Measurements from ENCODE around the gene TMEM203. TPM values are rescaled to one million over a fixed set of nuclear protein-coding genes. Genes with fewer than 3 reads are reported as not detected.
A peak's percentile ranks its signal among the peaks of the same experiment; 100 is the strongest.

TMEM203 gene, protein sequence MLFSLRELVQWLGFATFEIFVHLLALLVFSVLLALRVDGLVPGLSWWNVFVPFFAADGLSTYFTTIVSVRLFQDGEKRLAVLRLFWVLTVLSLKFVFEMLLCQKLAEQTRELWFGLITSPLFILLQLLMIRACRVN
- total RNA-seq, result 10 to 100 TPM; 34.6 to 36.6 TPM

DNA sequence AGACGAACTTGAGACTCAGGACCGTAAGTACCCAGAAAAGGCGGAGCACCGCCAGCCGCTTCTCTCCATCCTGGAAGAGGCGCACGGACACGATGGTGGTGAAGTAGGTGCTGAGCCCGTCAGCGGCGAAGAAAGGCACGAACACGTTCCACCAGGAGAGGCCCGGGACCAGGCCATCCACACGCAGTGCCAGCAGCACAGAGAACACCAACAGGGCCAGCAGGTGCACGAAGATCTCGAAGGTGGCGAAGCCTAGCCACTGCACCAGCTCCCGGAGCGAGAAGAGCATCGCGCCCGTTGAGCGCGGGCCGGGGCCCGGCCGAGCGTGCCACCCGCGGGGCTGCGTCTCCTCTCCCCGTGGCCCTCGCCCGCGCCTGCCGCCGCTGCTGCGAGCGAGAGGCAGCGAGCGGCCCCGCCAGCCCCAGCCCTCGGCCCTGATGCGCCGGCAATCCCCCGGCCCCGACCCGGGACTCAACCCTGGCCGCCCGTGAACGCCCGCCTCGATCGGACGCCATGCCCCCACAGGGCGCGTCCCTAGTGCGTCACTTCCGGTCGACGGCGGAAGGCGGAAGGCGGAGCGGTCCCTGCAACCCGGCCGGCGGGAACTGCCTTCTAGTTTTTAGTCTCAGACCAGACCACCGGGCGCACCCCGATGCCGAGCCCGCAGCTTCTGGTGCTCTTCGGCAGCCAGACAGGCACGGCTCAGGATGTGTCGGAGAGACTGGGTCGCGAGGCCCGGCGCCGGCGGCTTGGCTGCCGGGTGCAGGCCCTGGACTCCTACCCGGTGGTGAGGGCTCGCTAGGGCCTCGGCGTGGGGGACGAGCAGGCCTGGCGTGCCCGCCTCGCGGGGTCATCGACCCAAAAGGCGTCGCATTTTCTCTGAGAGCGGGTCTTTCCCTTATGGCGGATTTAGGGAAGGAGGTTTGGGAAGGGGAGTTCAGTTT lies at the start of gene TMEM203, which contains the start of gene NDOR1:
TMEM203 (minus strand) TSS at position 523 of the 944 bp plus-strand sequence; CDS start at position 289, 234 bp downstream.
NDOR1 (plus strand) TSS at position 575 of the 944 bp plus-strand sequence; CDS start at position 653, 78 bp downstream.
- Mint-ChIP-seq H3K27me3 (ENCODE audit: low read depth) (no peaks in the 10 kb centered on the region), H3K4me3 (peak within 1 kb of the TSS; percentile 94)
- DNase-seq, result peak; percentile 96

DNA sequence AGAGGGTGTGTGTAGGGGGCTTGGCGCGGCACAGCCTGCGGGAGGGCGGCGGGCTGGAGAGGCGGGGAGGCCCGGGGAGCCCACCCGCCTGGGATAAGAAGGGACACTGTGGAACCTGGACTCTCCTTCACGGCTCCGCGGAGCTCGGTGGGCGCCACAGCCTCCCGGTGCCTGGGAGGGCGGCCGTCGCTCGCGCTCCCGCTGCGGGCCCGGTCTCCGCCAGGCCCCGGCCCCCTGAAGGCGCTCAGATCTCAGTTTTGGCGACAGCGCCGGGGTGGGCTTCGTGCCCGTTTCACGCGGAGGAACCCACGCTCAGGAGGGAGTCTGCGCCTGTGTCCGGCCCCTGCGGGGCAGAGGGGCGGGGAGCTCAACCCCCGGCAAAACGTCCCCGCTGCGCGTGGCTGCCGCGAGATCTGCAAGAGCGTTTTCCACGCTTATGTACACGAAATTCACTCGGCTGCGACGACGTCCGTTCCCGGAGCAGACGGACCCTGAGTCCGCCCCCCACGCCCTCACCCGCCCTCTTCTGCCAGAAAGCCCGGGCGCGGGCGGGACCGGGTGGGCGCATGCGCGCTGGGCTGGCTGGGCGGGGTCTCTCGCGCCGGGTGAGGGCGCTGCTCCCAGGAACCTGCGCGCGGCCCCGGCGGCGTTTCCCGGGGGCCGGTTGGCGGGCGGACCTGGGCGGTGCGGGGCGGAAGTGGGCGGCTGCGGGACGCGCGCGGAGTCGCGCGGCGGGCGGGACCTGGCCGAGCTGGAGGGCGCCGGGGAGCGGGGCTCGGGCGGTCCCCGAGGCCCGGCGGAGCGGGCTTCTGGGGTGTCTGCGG lies 49.4 kb upstream of the TMEM203 start, which contains the start of gene NELFB:
NELFB (plus strand) TSS at position 704 of the 824 bp plus-strand sequence.
- Mint-ChIP-seq H3K4me1 (ENCODE audit: low read depth) (peaks cover 20% of the 10 kb centered on the region), H3K27ac (peak within 1 kb of the TSS; percentile 87), H3K9me3 (ENCODE audit: insufficient read depth) (no peaks in the 10 kb centered on the region), H3K36me3 (ENCODE audit: low read depth) (peaks cover 17% of the 10 kb centered on the region), H3K4me3 (peak within 1 kb of the TSS; percentile 91), H3K27me3 (ENCODE audit: low read depth) (no peaks in the 10 kb centered on the region)
- ChIA-PET POLR2A (interaction anchor here (0.6 to 5.5 kb wide), 8 partner anchors 10 to 168 kb away, joined by 3 to 87 read pairs (median 4); partner anchors contain the start of genes MAN1B1, TPRN and TUBB4B), CTCF (interaction anchor here (0.9 to 4.4 kb wide), 4 partner anchors 9 to 226 kb away, joined by 3 to 32 read pairs (median 10); partner anchors contain the start of gene TUBB4B)
- DNase-seq (peak; percentile 95), ATAC-seq (peak; percentile 91)

More for the DNA sequence above, at the start of gene TMEM203, which contains the start of gene NDOR1:
- no peaks in the 10 kb centered on the region for H3K9me3 Mint-ChIP-seq (ENCODE audit: insufficient read depth)
- H3K36me3 Mint-ChIP-seq (ENCODE audit: low read depth), result peaks cover 33% of the 10 kb centered on the region
- CTCF ChIA-PET, result interaction anchor here (0.9 to 1.8 kb wide), 7 partner anchors 17 to 303 kb away, joined by 3 to 7 read pairs (median 4); partner anchors contain the start of gene SSNA1
- POLR2A ChIA-PET, result interaction anchor here (0.7 to 2.6 kb wide), 10 partner anchors 10 to 110 kb away, joined by 4 to 12 read pairs (median 4); partner anchors contain the start of genes RNF208 and SSNA1
- peak; percentile 57 for ATAC-seq
- H3K27ac Mint-ChIP-seq, result peak within 1 kb of the TSS; percentile 97
- peaks cover 51% of the 10 kb centered on the region for H3K4me1 Mint-ChIP-seq (ENCODE audit: low read depth)

DNA sequence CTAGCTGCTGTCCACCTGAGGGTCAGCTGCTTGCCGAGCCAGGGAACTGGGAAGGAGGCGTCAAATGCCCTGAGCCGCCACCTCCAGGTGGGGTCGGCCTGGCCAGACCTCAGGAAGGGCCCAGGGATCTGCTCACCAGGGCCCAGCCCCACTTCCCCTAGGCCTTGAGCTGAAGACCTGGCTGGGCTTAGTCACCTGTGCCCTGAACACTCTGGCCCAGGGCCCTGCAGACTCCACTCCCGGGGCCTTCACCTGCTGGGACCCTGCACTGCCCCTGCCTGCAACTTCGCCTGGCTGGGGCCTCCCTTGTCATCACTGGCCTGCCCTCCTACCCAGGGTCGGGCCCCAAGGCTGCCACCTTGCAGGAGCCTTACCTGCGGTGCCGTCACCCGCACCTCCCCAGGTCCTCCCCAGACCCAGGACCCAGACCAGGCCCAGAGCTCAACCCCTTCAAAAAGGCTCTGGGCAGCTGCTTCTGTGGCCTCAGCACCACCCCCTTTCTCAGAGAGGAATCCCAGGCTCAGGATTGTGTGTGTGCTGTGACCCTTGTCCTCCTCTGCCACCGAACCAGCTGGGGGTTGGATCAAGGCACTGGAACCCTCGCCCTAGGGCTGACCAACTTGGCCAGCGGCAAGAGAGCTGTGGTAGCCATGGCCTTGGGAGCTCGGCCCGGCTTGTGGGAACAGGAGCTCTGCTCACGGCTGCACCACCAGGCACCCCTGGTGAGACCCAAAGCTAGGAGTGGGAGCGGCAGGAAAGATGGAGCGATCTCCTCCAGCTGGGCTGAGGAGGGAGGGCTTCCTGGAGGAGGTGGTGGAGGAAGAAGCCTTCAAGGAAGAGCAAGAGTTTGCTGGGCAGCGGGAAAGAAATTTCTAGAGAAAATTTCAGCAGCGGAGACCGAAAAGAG lies 48.5 kb upstream of the TMEM203 start:
- DNase-seq (no peak), ATAC-seq (no peak)
- Mint-ChIP-seq H3K27ac (peak overlapping the region; percentile 78), H3K4me1 (ENCODE audit: low read depth) (peaks cover 20% of the 10 kb centered on the region), H3K27me3 (ENCODE audit: low read depth) (no peaks in the 10 kb centered on the region), H3K9me3 (ENCODE audit: insufficient read depth) (no peaks in the 10 kb centered on the region), H3K4me3 (peak overlapping the region; percentile 79), H3K36me3 (ENCODE audit: low read depth) (peaks cover 12% of the 10 kb centered on the region)
- ChIA-PET CTCF (interaction anchor here (0.9 to 4.4 kb wide), 4 partner anchors 9 to 225 kb away, joined by 3 to 32 read pairs (median 10); partner anchors contain the start of gene TUBB4B), POLR2A (interaction anchor here (0.6 to 5.5 kb wide), 6 partner anchors 9 to 168 kb away, joined by 3 to 87 read pairs (median 4); partner anchors contain the start of genes MAN1B1 and TUBB4B)

DNA sequence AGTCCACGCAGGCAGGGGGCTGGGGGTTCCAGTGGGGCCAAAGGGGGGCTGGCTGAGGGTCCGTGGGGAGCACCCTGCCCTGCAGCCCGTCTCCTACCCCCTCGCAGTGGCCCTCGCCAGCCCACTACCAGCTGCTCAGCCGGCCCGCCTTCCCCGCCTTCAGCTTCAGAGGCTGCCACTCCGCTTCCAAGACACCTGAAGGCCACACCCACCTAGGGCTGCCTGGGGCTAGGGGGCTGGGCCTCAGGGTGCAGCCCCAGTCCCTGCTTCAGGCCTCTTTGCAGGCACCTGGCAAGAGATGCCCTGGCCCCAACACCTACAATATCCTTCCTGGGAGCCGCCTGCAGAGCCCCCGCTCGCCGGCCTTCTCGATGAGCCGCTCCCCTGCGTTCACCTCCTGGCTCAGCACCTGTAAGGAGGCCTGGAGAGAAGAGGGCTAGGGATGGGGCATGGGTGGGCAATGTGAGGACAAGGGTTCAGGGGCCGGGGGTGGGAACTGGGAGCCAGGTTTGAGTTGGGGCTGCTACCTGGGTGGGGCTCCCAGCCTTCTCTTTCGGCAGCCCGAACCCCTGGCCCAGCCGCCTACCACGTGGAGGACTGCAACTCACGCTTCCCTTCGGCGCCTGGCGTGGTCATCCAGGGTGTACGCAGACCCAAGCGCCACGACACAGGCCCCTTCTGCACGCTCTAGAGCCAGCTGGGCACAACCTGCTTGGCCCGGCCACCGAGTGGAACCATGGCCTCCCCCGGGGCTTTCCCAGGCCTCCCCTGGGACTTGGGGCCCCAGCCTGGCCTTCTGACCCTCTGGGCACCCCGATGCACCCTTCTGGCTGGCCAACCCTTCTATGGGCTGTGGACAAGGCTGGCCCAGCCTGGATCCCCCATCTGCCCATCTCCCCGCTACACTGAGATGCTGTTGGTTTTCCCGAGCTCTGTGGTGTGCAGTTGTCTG lies 47.4 kb upstream of the TMEM203 start:
- DNase-seq (no peak), ATAC-seq (no peak)
- ChIA-PET CTCF (interaction anchor here (1.0 to 4.4 kb wide), 2 partner anchors 12 to 16 kb away, joined by 4 to 32 read pairs; partner anchors contain the start of gene TUBB4B), POLR2A (interaction anchor here (4.4 to 5.5 kb wide), 2 partner anchors 8 to 11 kb away, joined by 14 to 87 read pairs; partner anchors contain the start of gene TUBB4B)
- H3K4me1 Mint-ChIP-seq (ENCODE audit: low read depth), result peaks cover 20% of the 10 kb centered on the region
- H3K27me3 Mint-ChIP-seq (ENCODE audit: low read depth), result no peaks in the 10 kb centered on the region
- no peak overlapping the region for H3K27ac Mint-ChIP-seq
- H3K9me3 Mint-ChIP-seq (ENCODE audit: insufficient read depth), result no peaks in the 10 kb centered on the region
- no peak overlapping the region for H3K4me3 Mint-ChIP-seq
- H3K36me3 Mint-ChIP-seq (ENCODE audit: low read depth), result peaks cover 8% of the 10 kb centered on the region

DNA sequence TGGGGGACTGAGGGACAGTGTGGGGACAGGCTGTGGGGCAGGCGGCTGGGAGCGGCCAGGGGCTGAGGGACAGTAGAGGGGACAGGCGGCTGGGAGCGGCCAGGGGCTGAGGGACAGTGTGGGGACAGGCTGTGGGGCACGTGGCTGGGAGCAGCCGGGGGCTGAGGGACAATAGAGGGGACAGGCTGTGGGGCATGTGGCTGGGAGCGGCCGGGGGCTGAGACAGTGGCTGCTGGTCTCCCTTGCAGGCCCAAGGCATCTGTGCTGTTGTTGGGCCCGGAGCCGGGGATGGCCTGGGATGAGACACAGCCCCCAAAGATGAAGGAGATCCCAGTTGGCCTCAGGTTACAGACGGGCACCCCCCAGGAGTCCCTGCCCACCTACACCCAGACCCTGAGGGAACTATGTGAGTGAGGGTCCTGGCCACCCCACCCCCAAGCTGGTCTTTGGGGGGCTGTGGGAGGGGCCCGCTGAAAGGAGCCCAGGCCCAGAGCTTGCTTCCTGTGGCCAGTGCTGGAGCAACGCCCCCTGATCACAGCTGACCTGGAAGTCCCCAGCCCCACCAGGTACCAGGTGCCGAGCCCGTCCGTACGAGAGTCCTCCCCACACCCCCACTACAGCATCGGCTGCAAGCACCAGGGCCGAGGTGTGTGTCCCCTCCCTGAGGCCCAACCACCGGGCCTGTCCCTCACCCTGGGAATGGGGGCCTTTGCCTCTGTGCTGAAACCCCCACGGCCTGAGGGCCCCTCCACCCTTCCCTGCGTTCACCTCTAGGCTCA lies 46.2 kb upstream of the TMEM203 start:
- no peaks in the 10 kb centered on the region for H3K27me3 Mint-ChIP-seq (ENCODE audit: low read depth)
- peaks cover 4% of the 10 kb centered on the region for H3K36me3 Mint-ChIP-seq (ENCODE audit: low read depth)
- H3K9me3 Mint-ChIP-seq (ENCODE audit: insufficient read depth), result no peaks in the 10 kb centered on the region
- H3K27ac Mint-ChIP-seq, result no peak overlapping the region
- DNase-seq, result no peak
- ChIA-PET CTCF (no interaction called here), POLR2A (interaction anchor here (5.5 kb wide), 1 partner anchor 10 kb away, joined by 87 read pairs; the partner anchor contains the start of gene TUBB4B)
- no peak for ATAC-seq
- H3K4me3 Mint-ChIP-seq, result no peak overlapping the region
- peaks cover 16% of the 10 kb centered on the region for H3K4me1 Mint-ChIP-seq (ENCODE audit: low read depth)

DNA sequence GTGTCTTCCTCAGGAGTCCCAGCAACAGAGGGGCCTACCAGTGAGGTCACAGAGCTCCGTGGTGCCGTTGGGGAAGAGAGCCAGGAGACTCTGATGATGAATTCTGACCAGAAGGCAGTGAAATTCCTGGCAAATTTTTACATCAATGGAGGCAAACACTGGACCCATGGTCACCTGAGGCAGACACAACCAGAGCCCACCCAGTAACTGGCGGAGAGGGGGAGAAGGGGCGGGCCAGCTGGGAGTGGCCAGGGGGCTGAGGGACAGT lies 45.7 kb upstream of the TMEM203 start, which contains the start of gene STPG3:
STPG3 (plus strand) TSS at position 93 of the 268 bp plus-strand sequence; CDS start at position 94, 1 bp downstream.
- Mint-ChIP-seq H3K36me3 (ENCODE audit: low read depth) (peaks cover 3% of the 10 kb centered on the region), H3K4me3 (no peak within 1 kb of the TSS), H3K27ac (no peak within 1 kb of the TSS), H3K27me3 (ENCODE audit: low read depth) (no peaks in the 10 kb centered on the region), H3K4me1 (ENCODE audit: low read depth) (peaks cover 10% of the 10 kb centered on the region), H3K9me3 (ENCODE audit: insufficient read depth) (no peaks in the 10 kb centered on the region)
- DNase-seq, result no peak
- ChIA-PET POLR2A (no interaction called here), CTCF (no interaction called here)
- no peak for ATAC-seq

DNA sequence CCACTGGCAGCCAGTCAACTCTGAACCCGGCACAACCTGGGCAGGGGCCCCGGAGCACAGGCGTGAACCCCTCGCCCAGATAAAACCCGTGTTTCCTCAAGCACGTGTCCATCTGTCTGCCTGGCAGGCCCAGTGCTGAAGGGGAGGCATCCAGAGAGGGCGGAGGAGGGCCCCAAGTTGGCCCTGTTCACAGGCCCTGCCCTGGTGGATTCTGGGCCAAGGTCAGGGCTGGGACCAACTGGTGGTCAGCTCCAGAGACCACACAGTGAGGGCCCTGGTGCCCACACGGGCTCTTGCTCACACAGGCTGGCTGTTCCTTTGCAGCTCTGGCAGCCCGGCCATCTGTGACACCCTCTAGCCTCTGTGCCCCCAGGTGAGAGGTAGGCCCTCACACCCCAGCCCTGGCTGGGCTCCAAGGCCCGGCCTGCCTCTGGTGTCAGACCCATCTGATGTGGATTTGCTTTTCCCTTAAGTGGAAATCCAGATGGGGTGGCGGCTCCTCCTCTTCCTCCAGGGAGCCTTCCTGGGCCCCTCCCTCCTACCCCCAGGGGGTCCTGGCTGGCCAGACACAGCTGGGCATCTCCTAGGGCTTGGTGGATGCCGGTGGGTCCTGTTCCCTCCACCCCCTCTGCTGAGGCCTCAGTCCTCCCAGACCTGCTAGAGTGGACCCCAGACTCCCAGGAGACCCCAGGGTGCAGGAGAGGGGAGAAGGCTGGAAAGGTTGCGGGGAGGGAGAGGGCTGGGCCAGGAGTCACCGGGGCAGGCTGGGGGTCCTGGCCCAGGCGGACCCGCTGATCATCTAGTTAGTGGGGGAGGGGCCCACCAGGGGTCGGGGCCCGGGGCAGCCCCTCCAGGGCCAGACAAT lies 45.1 kb upstream of the TMEM203 start:
- DNase-seq (no peak), ATAC-seq (no peak)
- H3K4me3 Mint-ChIP-seq, result no peak overlapping the region
- H3K4me1 Mint-ChIP-seq (ENCODE audit: low read depth), result peaks cover 6% of the 10 kb centered on the region
- H3K36me3 Mint-ChIP-seq (ENCODE audit: low read depth), result peaks cover 3% of the 10 kb centered on the region
- no peaks in the 10 kb centered on the region for H3K27me3 Mint-ChIP-seq (ENCODE audit: low read depth)
- POLR2A ChIA-PET, result interaction anchor here (1.1 kb wide), 1 partner anchor 10 kb away, joined by 4 read pairs; the partner anchor contains the start of gene TUBB4B
- no peaks in the 10 kb centered on the region for H3K9me3 Mint-ChIP-seq (ENCODE audit: insufficient read depth)
- no peak overlapping the region for H3K27ac Mint-ChIP-seq
- CTCF ChIA-PET, result no interaction called here

DNA sequence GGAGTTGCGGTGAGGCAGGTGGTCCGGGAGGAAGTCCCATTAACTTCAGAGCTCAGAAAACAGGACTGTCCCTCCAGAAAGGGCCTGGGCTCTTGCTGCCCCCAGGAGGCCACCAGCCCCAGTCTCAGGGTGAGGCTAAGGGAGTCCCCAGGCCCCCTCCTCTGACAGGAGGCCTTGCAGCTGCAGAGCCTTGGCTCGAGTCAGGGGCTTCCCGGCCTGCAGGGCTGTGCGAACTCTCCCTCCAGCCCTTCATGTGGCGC lies 42.4 kb upstream of the TMEM203 start:
- no peak overlapping the region for H3K27ac Mint-ChIP-seq
- H3K9me3 Mint-ChIP-seq (ENCODE audit: insufficient read depth), result no peaks in the 10 kb centered on the region
- H3K27me3 Mint-ChIP-seq (ENCODE audit: low read depth), result no peaks in the 10 kb centered on the region
- ChIA-PET POLR2A (no interaction called here), CTCF (interaction anchor here (1.0 kb wide), 1 partner anchor 11 kb away, joined by 6 read pairs; no protein-coding TSS in a partner anchor)
- no peak for ATAC-seq
- no peak for DNase-seq
- no peak overlapping the region for H3K4me3 Mint-ChIP-seq
- peaks cover 12% of the 10 kb centered on the region for H3K36me3 Mint-ChIP-seq (ENCODE audit: low read depth)
- peaks cover 14% of the 10 kb centered on the region for H3K4me1 Mint-ChIP-seq (ENCODE audit: low read depth)

All from activated CD8-positive, alpha-beta T cell treated with anti-CD3 and anti-CD28 coated beads, Interleukin-2, amount 10 ng/mL, durations not matched to agents 7 days and 5 days (primary cell).